ENCODE measurements around the gene MGAT5B.

DNA sequence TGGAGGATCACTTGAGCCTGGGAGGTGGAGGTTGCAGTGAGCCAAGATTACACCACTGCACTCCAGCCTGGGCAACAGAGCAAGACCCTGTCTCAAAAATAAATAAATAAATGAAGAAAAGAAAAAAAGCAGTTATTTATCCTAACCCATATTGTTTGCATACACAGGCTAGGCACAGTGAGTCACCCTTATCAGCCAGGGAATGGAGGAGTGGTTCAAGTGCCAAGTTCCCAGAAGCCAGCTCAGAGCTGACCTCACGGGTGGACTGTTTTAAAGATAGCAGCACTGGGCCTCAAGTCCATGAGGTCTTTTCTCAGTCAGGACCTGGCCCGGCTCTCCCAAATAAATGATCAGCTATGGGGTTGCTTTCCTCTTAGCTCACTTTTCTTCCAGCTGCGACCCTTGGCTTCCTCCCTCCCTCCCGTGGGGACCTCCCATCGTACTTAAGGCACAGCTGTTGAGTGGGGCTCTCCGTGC lies 22.6 kb upstream of the MGAT5B start:
- TF ChIP-seq POLR2A (conservative IDR thresholded peaks at IDR 0.05) (no peak), MEF2D (tag; conservative IDR thresholded peaks at IDR 0.05; ENCODE audit: low read depth) (no peak), NR2C1 (IDR thresholded peaks at IDR 0.05) (no peak), NR2C1 (tag; IDR thresholded peaks at IDR 0.05) (no peak), USF2 (CRISPR knock-in tag; IDR thresholded peaks at IDR 0.05) (no peak), PREB (CRISPR knock-in tag; IDR thresholded peaks at IDR 0.05) (no peak), RBM39 (optimal IDR thresholded peaks at IDR 0.05; ENCODE audit: low read depth, low read length) (no peak), NCOR1 (IDR thresholded peaks at IDR 0.05) (no peak; the same call in 1 of the 2 replicates), ZNF263 (CRISPR knock-in tag; IDR thresholded peaks at IDR 0.05; ENCODE audit: borderline replicate concordance) (no peak), SRF (CRISPR knock-in tag; IDR thresholded peaks at IDR 0.05) (no peak), ATF4 (CRISPR knock-in tag; IDR thresholded peaks at IDR 0.05) (no peak), SREBF2 (CRISPR knock-in tag; IDR thresholded peaks at IDR 0.05) (no peak)
- TF ChIP-seq, protein P1, sequence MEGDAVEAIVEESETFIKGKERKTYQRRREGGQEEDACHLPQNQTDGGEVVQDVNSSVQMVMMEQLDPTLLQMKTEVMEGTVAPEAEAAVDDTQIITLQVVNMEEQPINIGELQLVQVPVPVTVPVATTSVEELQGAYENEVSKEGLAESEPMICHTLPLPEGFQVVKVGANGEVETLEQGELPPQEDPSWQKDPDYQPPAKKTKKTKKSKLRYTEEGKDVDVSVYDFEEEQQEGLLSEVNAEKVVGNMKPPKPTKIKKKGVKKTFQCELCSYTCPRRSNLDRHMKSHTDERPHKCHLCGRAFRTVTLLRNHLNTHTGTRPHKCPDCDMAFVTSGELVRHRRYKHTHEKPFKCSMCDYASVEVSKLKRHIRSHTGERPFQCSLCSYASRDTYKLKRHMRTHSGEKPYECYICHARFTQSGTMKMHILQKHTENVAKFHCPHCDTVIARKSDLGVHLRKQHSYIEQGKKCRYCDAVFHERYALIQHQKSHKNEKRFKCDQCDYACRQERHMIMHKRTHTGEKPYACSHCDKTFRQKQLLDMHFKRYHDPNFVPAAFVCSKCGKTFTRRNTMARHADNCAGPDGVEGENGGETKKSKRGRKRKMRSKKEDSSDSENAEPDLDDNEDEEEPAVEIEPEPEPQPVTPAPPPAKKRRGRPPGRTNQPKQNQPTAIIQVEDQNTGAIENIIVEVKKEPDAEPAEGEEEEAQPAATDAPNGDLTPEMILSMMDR (IDR thresholded peaks at IDR 0.05 in 2 of 3, conservative IDR thresholded peaks at IDR 0.05 in 1 of 3; ENCODE audit: insufficient read depth in 2 of 3, low read depth in 1 of 3, low read length in 3 of 3): no peak
